COLO668 (cell line): ENCODE data around the gene FIGN.

ENCODE experiments used
- DNase-seq: peaks from one replicate; lab custom pipeline; 2025; ENCODE audit not compliant: unreplicated experiment; lab: John Stamatoyannopoulos, UW

The FIGN gene

GRCh38 chr2:163572850-163573249 is 163.0 kb downstream of the FIGN start:
- DNase-seq: no peak

GRCh38 chr2:163571423-163572102 is 164.2 kb downstream of the FIGN start:
- no peak for DNase-seq

GRCh38 chr2:163570391-163570790 is 165.4 kb downstream of the FIGN start:
- DNase-seq: no peak

GRCh38 chr2:163565192-163565591 is 170.6 kb downstream of the FIGN start:
- no peak for DNase-seq

- no peak for DNase-seq
Observed at GRCh38 chr2:163564236-163564635, 171.6 kb downstream of the FIGN start.

- DNase-seq: no peak
Observed at GRCh38 chr2:163563336-163563735, 172.5 kb downstream of the FIGN start.

GRCh38 chr2:163558251-163559021 is 177.4 kb downstream of the FIGN start:
- DNase-seq: no peak

GRCh38 chr2:163556511-163556910 is 179.3 kb downstream of the FIGN start:
- DNase-seq: no peak

- DNase-seq: no peak
Observed at GRCh38 chr2:163554864-163555263, 180.9 kb downstream of the FIGN start.

GRCh38 chr2:163553601-163554000 is 182.2 kb downstream of the FIGN start:
- DNase-seq: no peak

GRCh38 chr2:163552758-163553157 is 183.1 kb downstream of the FIGN start:
- no peak for DNase-seq

GRCh38 chr2:163551616-163552373 is 184.0 kb downstream of the FIGN start:
- DNase-seq: no peak

GRCh38 chr2:163548970-163549369 is 186.8 kb downstream of the FIGN start:
- no peak for DNase-seq
